Cardiac muscle cell (in vitro differentiated cells and primary cell): Measurements from ENCODE around the gene NCF4. TPM values are rescaled to one million over a fixed set of nuclear protein-coding genes. Genes with fewer than 3 reads are reported as not detected.
A peak's percentile ranks its signal among the peaks of the same experiment; 100 is the strongest.

Experiments
- DNase-seq, 2 donors: peaks; one replicate each; pipeline versions ENCODE4 v3.0.0 to v3.0.0-alpha.2; 2010 to 2017; ENCODE audit warnings: low read depth in 1 of 2, low spot score in 1 of 2
- H3K27ac ChIP-seq: fragments of 200-600 bp; sonication (generic); 2 replicates; pipeline ENCODE4 v1.5.1; 2016
- H3K27me3 ChIP-seq: fragments of 200-600 bp; sonication (generic); 2 replicates; pipeline ENCODE4 v1.6.0; 2016; ENCODE audit warnings: control low read depth
- H3K36me3 ChIP-seq: fragments of 200-600 bp; sonication (generic); 2 replicates; pipeline ENCODE4 v1.5.1; 2016; ENCODE audit warnings: control low read depth
- H3K4me1 ChIP-seq: fragments of 200-600 bp; sonication (generic); 2 replicates; pipeline ENCODE4 v1.8.1; 2017; ENCODE audit warnings: low read depth, mild to moderate bottlenecking, mixed run types
- H3K4me3 ChIP-seq: fragments of 200-600 bp; sonication (generic); 2 replicates; pipeline ENCODE4 v1.5.1; 2016; ENCODE audit warnings: mild to moderate bottlenecking
- H3K9me3 ChIP-seq: fragments of 200-600 bp; sonication (generic); 2 replicates; pipeline ENCODE4 v1.5.1; 2017; ENCODE audit warnings: low read depth, mild to moderate bottlenecking, control low read depth
- polyA plus RNA-seq: library from polyadenylated mRNA; unstranded; fragments of >200 nt; fragmentation: Nextera tagmentation; extraction: Ambion mirVana; gene quantifications from 2 replicates; pipeline ENCODE4 v1.2.1, GENCODE V29; 2016
- total RNA-seq: library from RNA; depleted of rRNA; stranded (reverse); fragments of >200 nt; gene quantifications from 2 replicates; pipeline ENCODE4 v1.2.3, GENCODE V29; 2016
- TF ChIP-seq, protein P1 (sequence below): IDR thresholded peaks from 2 replicates; pipeline ENCODE4 v1.5.1; 2012; ENCODE audit warnings: low read depth, mild to moderate bottlenecking, low read length

Gene NCF4
- total and polyA plus RNA-seq, 2 experiments from 2014 or later = not detected

DNA sequence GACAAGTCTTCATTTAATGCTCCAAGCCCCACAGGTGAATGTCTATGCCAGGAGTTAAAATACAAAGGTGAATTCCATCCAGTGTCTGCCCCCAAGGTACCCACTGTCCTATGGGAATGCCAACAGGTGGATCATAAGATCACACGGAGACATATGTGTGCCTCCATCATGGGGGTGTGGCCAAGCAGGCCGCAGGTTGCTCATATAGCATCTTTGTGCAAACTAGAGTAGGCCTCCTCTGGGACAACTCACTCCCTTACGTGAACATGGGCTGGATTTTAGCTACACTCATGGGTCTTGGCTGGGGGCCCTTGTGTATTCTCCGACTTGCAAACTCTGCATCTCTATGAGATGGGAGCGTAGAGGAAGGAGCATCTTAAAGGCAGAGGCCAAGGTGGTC lies 6.9 kb downstream of the NCF4 start:
- Histone ChIP-seq H3K27ac (no peak overlapping the region), H3K36me3 (no peaks in the 10 kb centered on the region), H3K27me3 (peaks cover 8% of the 10 kb centered on the region), H3K4me1 (no peaks in the 10 kb centered on the region), H3K9me3 (no peaks in the 10 kb centered on the region), H3K4me3 (no peak overlapping the region)
- DNase-seq = no peak
- TF ChIP-seq, protein P1, sequence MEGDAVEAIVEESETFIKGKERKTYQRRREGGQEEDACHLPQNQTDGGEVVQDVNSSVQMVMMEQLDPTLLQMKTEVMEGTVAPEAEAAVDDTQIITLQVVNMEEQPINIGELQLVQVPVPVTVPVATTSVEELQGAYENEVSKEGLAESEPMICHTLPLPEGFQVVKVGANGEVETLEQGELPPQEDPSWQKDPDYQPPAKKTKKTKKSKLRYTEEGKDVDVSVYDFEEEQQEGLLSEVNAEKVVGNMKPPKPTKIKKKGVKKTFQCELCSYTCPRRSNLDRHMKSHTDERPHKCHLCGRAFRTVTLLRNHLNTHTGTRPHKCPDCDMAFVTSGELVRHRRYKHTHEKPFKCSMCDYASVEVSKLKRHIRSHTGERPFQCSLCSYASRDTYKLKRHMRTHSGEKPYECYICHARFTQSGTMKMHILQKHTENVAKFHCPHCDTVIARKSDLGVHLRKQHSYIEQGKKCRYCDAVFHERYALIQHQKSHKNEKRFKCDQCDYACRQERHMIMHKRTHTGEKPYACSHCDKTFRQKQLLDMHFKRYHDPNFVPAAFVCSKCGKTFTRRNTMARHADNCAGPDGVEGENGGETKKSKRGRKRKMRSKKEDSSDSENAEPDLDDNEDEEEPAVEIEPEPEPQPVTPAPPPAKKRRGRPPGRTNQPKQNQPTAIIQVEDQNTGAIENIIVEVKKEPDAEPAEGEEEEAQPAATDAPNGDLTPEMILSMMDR = no peak

DNA sequence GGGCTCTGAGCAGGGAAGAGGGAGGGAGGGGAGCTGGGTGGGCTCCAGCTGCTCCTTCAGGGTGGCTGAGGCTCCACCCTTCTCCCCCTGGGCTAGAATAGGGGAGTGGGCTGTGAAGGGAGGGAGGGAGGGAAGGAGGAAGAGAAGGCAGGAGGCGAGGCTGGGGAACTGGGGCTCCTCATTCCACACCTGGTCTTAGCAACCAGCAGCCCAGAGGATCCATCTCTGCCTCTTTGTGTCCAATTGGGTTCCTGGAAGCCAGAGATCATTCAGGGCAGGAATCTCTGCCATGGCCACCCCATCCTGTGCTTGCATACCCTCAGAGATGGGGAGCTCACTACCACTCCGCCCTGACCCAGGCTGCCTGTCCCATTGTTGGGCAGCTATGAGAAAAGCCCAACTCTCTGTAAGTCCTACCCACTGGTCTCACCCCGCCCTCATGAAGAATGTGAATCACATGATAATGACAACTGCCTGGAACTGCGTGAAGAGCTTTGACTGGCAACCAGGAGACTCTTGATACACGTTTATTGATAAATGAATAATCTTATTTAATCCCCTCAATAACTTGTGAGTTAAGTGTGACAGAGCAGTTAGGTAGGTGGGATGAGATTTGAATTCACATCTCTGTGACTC lies 7.9 kb downstream of the NCF4 start:
- no peaks in the 10 kb centered on the region for H3K36me3 ChIP-seq
- no peak overlapping the region for H3K4me3 ChIP-seq
- TF ChIP-seq, protein P1 = no peak
- no peaks in the 10 kb centered on the region for H3K4me1 ChIP-seq
- no peak overlapping the region for H3K27ac ChIP-seq
- no peaks in the 10 kb centered on the region for H3K9me3 ChIP-seq
- peaks cover 8% of the 10 kb centered on the region for H3K27me3 ChIP-seq
- no peak for DNase-seq

DNA sequence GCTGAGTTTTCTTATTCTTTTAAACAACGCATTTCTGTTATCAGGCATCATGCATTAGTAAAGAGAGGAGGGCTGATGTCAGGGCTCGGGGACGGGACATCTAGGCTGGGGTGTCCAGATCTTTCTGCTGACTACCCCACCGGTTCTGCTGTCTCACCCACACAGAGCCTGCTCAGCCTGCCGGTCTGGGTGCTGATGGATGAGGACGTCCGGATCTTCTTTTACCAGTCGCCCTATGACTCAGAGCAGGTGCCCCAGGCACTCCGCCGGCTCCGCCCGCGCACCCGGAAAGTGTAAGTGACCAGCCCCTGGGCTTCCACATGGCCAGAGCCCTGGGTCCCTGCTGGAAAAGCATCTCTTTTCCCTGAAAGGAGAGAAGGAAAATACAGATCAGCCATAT lies 9.4 kb downstream of the NCF4 start:
- H3K36me3 ChIP-seq = no peaks in the 10 kb centered on the region
- DNase-seq = no peak
- no peaks in the 10 kb centered on the region for H3K9me3 ChIP-seq
- no peak overlapping the region for H3K4me3 ChIP-seq
- TF ChIP-seq, protein P1 = no peak
- no peak overlapping the region for H3K27ac ChIP-seq
- H3K4me1 ChIP-seq = peaks cover 11% of the 10 kb centered on the region
- peaks cover 8% of the 10 kb centered on the region for H3K27me3 ChIP-seq

DNA sequence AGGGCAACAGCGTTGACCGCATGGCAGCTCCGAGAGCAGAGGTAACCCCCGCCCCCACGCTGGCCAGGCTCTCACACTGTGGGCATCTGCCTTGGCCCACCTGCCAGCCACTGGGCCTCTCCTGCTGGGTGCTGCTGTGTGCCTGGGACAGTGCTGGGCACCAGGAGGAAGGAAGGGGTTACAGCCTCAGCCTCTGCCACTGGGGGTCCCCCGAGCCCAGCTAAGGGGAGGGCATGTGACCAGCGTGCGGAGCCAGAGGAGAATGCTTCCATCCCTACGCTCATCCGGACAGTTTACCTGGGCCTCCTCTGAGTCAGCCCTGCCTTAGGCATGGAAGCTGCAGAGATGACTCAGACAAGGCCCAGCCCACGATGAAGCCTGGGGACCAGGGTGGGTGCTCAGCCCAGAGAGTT lies 10.9 kb downstream of the NCF4 start:
- TF ChIP-seq, protein P1 = peak; percentile 5
- no peak for DNase-seq
- H3K9me3 ChIP-seq = no peaks in the 10 kb centered on the region

DNA sequence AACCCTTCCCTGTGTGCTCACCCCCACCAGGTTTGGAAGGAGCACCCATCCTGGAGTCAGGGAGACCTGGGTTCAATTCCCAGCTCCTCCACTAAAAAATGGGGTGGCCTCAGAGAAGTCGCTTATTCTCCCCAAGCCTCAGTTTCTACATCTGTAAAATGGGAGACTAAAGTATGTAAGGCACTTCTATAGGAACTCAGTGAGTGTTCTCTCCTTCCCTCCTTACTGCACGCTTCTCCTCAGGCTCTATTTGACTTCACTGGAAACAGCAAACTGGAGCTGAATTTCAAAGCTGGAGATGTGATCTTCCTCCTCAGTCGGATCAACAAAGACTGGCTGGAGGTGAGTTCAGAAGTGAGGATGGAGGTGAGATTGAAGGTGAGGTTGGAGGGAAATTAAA lies 11.3 kb downstream of the NCF4 start:
- Histone ChIP-seq H3K27me3 (peaks cover 8% of the 10 kb centered on the region), H3K36me3 (no peaks in the 10 kb centered on the region), H3K9me3 (no peaks in the 10 kb centered on the region), H3K4me3 (no peak overlapping the region), H3K27ac (no peak overlapping the region), H3K4me1 (peaks cover 11% of the 10 kb centered on the region)
- TF ChIP-seq, protein P1 = no peak
- no peak for DNase-seq

More for the DNA sequence above, 10.9 kb downstream of the NCF4 start:
- Histone ChIP-seq H3K4me1 (peaks cover 11% of the 10 kb centered on the region), H3K36me3 (no peaks in the 10 kb centered on the region), H3K4me3 (no peak overlapping the region), H3K27ac (no peak overlapping the region), H3K27me3 (peaks cover 8% of the 10 kb centered on the region)
